GM19468 (cell line): Measurements from ENCODE around the gene RIIAD1.

Experiments used
- ATAC-seq: cut with Tn5 transposase; IDR thresholded peaks from one replicate; pipeline ENCODE4 v1.9.1; 2021; ENCODE audit warnings: mild to moderate bottlenecking, moderate library complexity, moderate number of reproducible peaks; ENCODE audit not compliant: unreplicated experiment; ENCODE audit errors: extremely low read depth

The RIIAD1 gene

GRCh38 chr1:151776665-151777062 is 55.3 kb downstream of the RIIAD1 start:
- no peak for ATAC-seq

- no peak for ATAC-seq
Observed at GRCh38 chr1:151777317-151777716, 56.0 kb downstream of the RIIAD1 start.
